A204.1 (cell line): Measurements from ENCODE around the gene CBFB.
"Not testable (repeated sequence)": the region's sequence is repeated elsewhere in the genome, so short reads cannot be mapped to it uniquely, and the experiment has no call there.

Experiments
- FAIRE-seq: peaks from 2 replicates; lab custom pipeline; 2012; peaks lifted over from hg19 to GRCh38; lab: Jason Lieb, UNC

CBFB gene

DNA sequence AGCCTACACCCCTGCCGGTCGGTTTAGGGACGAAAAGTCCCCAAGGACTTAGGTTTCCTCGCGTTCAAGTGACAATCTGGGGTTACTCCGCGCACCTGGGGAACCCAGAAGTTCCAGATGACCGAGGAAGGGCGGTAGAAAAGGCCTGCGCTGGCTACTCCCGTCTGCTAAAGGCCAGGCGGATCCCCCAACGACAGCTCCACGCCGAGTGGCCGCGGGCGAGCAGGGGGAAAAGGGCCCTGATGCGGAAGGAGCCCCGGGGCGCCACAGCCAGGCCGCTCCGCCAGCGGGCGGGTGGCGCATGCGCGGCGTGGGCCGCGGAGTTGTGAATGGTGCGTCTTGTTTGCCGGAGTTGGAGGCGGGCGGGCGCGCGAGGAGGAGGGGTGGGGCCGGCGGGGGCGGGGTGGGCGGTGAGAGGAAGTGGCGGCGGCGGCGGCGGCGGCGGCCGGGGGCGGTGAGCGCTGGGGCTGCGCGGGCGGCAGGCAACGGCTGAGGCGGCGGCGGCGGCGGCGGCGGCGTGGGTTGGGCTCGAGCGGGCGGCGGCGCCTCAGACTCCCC, at the start of gene CBFB:
Gene CBFB, plus strand, starts transcription at position 454 of the 558 bp plus-strand sequence. CDS start 259 bp downstream, outside the sequence.
- no peak for FAIRE-seq

DNA sequence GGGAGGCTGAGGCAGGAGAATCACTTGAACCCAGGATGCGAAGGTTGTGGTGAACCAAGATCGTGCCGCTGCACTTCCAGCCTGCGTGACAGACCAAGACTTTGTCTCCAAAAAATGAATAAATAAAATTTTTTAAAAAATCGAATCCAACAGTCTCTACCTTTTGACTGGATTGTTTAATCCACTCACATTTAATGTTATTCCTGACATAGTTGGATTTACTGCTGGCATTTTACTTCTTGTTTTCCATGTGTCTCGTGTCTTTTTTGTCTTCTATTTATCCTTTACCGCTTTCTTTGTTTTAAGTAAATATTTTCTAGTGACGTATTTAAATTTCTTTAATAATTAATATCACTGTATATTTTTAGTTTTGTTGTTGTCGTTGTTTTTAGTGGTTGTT, 45.9 kb upstream of the CBFB start:
- no peak for FAIRE-seq

DNA sequence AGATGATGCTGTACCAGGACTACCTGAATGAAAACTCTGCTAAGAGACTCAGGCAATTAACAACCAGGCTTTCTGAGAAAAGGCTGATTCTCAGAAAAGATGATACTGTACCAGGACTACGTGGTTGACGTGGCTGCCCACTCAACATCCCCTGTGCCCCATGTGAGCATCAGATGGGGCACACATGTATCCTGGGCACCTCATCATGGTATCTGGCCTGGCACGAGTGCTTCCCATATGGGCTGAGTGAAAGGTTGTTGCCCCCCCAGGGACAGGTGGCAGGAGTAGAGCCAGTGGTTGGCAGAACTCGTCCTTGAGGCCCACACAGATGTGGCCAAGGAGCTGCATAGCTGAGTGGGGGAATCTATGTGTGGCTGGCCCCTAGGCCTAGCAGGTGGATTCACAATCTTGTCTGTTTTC, 44.0 kb upstream of the CBFB start:
- no peak for FAIRE-seq

DNA sequence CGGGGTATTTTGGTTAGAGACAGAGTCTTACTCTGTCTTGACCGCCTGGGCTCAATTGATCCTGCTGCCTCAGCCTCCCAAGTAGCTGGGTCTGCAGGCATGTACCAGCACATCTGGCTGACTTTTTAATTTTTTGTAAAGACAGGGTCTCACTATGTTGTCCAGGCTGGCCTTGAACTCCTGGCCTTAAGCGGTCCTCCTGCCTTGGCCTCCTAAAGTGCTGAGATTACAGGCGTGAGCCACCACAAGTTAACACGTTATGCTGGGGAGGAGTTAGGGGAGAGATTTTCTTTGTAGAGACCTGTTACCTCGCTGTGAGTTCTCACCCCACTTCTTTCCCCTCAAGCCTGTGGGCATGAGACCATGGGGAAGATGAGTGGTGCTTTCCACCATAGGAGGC, 42.4 kb upstream of the CBFB start:
- no peak for FAIRE-seq

DNA sequence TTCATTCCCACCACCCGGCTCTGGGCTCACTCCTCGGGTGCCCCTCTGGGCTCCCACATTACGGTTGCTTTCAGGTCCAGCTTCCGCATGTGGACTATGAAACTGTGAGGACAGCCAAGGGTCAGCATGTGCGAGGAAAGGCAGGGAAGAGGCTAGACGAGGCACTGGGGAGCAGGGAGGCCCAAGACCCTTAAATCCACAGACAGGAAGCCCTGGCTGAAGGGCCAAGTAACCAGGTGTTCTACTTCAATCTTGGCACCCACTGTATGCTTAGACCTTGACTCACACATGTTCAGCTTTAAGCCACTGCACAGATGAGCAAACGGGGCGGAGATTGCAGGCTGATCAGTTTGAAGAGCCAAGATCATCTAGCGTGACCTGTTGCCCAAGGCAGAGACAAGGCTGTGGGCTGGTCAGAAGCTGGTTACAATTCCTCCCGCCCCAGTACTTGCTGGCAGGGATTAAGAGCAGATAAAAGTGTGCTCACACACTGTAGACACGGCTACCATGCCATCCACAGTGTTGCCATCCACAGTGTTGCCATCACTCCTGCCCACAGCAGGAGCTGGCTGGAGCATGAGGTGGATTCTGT, 40.7 kb upstream of the CBFB start, which contains the start of gene CES4A:
Gene CES4A, plus strand, starts transcription at position 393 of the 592 bp plus-strand sequence. Its CDS starts 184 bp downstream, at position 577.
- no peak for FAIRE-seq

DNA sequence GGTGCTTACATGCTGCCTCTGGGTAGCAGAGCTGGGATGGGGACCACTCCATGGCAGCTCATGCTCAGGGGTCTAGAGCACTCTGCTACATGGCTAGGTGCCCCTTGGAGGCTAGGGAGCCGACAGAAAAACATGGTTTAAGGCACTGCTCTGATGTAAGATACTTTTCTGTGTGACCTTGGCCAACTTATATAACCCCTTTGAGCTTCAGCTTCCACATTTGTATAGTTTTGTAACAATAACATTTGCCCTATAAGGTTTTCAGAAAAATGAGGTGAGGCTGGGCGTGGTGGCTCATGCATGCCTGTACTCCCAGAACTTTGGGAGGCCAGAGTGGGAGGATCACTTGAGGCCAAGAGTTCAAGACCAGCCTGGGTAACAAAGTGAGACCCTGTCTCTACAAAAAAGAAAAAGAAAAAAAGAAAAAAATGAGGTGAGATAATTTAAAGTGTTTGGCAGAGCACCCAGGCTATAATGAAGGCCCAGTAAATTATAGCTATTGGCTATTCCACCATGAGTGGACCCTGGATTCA, 37.3 kb upstream of the CBFB start:
- FAIRE-seq: no peak

DNA sequence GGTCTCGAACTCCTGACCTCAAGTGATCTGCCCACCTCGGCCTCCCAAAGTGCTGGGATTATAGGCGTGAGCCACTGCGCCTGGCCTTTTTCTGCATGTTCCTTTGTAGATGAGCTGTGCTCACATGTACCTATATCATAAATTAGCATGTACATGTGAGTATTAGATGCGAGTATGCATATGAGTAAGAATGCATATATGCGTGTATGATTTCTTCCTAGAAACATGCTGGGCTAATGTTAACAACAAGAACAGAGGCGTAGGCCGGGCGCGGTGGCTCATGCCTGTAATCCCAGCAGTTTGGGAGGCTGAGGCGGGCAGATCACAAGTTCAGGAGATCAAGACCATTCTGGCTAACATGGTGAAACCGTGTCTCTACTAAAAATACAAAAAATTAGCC, 35.4 kb upstream of the CBFB start:
- FAIRE-seq: not testable (repeated sequence)

DNA sequence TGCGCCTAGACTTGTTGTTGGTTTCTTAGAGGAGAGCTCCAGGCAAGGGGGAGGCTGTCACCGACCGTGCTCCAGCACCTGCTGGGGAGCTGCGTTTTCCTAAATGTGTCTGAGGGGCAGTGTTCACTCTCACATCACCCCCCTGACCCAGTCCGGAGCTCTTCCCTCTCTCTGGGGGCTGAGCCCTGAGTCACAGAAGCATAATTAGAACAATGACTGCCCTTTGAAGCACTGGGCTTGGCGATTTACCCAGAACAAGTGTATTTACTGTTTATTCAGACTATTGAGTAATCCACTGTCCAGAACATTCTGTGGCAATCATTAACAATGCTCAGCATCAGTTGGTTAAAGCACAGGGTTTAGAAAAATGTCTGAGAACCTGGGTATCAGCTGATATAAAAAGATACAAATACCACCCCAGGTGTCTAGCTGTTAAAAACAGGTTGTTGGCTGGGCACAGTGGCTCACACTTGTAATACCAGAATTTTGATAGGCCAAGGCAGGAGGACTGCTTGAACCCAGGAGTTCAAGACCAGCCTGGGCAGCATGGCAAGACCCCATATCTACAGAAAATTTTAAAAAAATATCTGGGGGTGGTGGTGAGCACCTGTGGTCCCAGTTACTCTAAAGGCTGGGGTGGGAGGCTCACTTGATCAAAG, 32.5 kb upstream of the CBFB start:
- FAIRE-seq: no peak

DNA sequence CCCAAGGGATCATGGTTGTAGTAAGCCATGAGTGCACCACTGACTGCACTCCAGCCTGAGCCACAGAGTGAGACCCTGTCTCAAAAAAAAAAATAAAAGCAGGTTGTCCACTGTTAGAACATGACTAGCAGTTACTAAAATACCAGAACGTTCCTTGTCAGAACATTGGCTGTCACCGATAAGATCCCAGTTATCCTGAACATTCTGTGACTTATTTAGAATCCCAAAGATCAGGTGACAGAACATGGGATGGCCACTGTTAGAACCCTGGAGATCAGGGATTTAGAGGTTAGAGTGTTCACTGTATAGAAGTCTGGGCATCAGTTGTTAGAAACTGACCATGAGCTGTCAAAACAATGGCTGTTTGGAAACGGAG, 32.0 kb upstream of the CBFB start:
- no peak for FAIRE-seq

DNA sequence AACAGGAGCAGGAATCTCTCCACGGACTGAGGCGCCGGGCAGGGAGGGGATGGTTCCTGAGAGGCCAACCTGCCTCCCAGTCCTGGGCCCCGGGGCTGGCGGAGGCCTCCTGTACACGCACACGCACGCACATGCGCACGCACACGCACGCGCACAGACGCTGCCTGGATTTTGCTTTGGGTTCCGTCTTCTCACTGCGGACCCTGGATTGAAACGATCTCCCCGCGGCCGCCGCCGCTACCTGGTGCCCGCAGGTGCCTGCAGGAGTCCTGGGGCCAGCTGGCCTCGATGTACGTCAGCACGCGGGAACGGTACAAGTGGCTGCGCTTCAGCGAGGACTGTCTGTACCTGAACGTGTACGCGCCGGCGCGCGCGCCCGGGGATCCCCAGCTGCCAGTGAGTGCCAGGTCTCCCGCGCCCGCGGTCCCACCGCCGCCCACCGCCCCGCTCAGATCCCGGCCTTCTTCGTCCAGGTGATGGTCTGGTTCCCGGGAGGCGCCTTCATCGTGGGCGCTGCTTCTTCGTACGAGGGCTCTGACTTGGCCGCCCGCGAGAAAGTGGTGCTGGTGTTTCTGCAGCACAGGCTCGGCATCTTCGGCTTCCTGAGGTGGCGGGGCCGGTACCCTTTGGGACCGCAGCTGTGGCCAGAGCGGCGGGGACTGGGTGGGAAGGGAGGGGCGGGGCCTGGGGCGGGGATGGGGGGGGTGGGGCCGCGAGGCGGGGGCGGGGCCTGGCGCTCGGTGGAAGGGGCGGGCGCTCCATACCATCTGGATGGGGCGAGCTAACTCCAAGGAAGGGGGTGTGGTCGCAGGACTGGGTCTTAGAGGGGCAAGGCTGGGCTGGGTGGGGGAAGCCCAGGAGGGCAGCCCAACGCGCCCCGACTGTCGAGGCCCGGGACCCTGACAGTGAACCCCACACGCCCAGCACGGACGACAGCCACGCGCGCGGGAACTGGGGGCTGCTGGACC, 28.3 kb upstream of the CBFB start:
- FAIRE-seq: no peak

DNA sequence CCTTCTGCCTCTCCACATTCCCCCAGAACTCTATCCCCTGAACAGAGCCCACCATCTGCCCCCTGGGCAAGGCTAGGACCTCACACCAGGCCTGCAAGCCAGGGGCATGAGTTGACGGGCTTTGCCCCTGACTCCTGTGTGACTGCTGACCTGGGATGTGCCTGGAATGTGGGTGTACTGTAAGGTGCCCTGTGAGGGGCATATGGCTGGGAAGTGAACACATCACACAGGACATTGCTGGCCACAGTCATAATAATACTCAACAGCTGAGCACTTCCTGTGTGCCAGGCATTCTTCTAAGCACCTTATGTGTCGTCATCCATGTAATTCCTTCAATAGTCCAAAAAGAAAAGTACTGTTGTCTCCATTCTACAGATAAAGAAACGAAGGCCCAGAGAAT, 27.2 kb upstream of the CBFB start:
- no peak for FAIRE-seq

DNA sequence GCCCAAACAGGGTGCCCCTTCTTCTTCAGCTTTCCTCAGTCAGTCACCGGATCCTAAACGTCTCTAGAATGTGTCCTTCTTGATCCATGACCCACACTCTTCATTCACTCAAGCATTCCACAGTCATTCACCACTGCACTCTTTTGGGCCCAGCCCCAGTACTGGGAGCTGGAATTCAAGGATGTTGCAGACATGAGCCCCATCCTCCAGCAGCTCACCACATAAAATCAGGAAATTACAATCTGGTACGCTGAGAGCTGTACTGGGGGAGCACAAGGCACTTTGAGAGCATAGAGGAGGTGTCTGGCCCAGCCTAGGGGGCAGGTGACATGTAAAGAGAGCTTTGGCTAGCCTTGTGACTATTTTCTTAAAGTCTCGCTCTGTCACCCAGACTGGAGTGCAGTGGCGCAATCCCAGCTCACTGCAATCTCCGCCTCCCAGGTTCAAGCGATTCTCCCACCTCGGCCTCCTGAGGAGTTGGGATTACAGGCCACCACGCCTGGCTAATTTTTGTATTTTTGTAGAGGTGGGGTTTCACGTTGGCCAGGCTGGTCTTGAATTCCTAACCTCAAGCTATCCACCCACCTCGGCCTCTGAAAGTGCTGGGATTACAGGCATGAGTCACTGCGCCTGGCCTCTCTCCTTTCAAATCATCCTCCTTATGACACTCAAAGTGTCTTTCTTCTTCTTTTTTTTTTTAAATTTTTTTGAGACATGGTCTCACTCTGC, 21.9 kb upstream of the CBFB start:
- FAIRE-seq: no peak

DNA sequence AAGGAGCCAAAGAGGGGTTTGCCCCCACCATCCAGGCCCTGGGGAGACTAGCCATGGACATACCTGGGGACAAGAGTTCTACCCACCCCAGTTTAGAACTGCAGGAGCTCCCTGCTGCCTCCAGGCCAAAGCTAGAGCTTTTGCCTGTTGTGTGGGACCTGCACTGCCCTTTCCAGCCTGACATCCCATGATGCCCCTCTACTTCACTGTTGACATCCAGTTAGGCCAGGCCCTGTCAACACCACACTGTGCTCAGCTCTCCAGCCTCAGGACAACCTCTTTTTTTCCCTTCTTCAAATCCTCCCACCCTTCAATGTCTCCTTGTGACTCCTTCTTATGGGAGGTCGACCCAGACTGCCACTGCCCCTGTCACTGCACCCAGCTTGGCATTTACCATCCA, 19.8 kb upstream of the CBFB start:
- FAIRE-seq: no peak

DNA sequence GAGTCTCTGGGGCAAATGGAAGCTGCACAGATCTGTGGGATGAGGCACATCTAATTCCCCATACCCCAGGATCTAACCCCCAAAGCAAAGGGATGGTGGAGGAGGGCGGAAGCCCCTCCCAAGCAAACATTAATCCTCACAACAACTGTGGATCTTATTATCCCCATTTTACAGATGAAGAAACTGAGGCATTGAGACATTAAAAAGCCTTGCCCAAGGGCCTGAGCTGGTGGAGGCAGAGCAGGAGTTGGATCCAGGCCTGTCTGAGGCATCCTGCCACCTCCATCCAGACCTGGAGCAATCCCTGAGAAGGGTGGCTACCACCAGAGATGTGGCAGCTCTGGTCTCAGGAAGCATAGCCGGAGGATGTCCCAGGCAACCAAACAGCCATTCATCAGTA, 17.7 kb upstream of the CBFB start:
- no peak for FAIRE-seq

DNA sequence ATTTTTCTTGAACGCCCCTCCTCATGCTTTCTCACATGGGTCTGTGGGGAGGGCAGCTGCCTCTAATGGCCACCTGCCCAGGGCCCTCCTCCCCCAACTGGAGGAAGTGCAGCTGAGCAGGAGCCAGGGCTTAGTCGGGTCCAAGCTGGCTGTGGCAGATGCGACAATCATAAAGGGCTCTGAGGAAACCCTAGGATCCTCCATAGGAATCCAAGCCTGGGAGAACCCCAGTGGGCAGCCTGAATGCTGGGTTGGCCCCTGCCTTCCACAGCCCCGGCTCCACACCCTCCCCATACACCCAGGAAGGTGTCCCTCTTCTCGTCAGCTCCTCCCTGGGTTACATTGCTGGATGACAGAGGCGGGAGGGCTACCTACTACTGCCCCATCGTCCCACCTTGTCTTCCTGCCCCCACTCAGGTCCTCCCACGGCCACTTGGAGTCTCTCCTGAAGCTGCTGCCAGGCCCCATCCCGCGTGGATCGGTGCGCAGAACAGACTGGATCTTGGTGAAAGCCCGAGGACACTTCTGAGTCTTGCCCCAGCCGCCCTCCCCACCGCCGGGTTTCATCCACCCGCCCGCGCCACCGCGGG, 15.6 kb upstream of the CBFB start:
- no peak for FAIRE-seq

DNA sequence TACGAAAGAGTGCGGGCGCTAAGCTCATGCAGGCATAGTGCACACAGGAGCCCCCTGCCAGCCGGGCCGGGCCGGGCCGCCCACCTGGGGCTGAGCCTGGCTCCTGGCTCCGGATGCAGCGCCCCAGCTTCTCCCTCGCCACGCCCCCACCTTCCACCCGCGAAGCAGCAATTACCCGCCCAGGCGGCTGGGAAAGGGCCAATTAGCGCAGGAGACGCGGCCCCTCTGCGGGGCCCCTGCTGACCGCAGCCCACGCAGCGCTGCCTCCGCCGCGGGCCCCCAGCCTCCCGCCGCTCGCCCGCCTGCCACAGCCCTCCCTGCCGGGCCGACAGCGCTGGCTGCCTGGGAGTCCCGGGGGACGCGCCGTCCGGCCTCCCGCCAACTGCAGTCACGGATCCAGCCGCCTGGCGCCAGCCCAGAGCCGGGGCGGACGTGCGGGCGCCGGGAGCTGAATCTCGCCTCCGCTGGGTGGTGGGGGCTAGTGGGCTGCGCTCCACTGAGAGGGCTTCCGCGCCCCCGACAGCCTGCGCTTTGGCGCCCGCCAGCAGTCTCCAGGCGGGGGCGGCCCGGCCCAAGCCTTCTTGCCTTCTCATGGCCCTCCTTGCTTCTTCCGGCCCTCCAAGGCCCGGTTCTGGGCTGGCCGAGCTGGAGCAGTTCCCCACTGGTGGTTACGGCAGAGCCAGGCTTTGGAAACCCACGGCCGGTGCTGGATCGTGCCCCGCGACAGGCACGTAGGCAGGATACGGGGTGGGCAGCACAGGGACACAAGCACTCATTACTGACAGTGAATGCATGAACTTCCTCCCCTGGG, 14.9 kb upstream of the CBFB start:
- FAIRE-seq: no peak

DNA sequence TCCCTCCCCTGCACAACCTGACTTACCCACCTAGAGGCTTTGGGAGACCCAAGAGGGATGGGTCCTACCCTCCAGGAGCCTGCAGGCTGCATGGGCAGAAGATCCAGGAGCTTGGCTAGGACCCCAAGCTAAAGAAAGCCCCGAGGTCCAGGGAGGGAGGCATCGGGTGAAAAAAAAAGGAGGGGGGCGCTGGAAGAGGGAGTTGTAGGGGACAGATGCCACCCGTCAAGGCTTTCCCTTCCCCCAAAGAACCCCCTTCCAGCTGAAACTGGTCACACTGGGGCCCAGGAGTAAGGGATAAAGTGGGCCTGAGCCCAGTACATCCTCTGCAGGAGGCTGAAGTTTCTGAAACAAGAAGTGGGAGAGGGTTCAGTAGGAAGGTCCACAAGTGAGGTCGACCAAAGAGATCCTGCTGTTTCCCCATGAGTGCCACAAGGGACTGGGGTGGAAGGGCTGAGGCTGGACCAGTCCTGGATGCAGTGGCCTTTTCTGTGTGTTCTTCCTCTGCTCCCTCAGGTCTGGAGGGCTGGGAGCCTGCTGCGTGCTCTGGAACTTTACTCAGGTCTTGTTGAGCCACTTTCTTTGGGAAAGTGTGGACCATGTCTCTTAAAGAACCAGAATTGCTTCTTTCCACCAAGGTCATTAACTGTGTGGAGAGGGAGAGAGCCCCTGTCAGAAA, 14.2 kb upstream of the CBFB start:
- no peak for FAIRE-seq

DNA sequence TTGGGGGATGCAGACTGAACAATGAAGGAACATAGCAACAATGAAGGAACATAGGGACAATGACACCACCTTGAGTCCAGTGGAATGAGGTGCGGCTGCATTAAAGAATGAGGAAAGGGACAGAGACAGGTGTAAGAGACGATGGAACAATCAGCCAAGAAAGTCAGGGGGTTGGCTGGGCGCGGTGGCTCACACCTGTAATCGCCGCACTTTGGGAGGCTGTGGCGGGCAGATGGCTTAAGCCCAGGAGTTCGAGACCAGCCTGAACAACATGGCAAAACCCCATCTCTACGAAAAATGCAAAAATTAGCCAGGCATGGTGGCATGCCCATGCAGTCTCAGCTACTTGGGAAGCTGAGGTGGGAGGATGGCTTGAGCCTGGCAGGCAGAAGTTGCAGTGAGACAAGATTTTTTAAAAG, 13.6 kb upstream of the CBFB start:
- no peak for FAIRE-seq

DNA sequence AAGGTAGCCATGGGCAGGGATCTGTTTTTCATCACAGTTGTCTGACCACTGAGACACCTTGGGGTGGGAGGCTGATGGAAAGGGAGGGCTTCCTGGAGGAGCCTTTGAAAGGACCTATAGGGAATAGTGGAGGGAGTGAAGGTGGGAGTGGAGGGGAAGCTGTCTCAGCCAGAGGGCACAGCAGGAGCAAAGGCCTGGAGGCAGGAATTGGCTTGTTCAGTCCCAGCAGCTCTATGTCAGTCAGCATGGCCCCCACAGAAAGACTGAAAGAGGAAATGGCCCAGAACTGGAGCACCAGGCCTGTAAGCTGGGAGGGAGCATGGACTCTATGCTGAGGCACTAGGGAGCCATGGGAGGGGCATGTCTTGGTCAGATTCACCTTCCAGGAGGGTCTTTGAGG, 12.8 kb upstream of the CBFB start:
- FAIRE-seq: no peak
